ENCODE measurements around the gene ACYP1.

Gene ACYP1

GRCh38 chr14:75050852-75051555 is 12.8 kb downstream of the ACYP1 start, which contains the start of gene MLH3:
TSS of gene MLH3 (minus strand) at chr14:75051467. CDS start at chr14:75049655, 1,812 bp downstream.
- DNase-seq (ENCODE audit: low read depth) = peak; percentile 78
- no peak for TF ChIP-seq MYC (IDR thresholded peaks at IDR 0.05; ENCODE audit: low read depth, low read length)
- TF ChIP-seq POLR2A (IDR thresholded peaks at IDR 0.05; ENCODE audit: extremely low read depth, insufficient read length) = peak; percentile 20

GRCh38 chr14:75049731-75050201 is 14.1 kb downstream of the ACYP1 start:
- peak overlapping the region; percentile 62 for H3K4me3 ChIP-seq (ENCODE audit: low read depth, low read length)
- TF ChIP-seq MYC (IDR thresholded peaks at IDR 0.05; ENCODE audit: low read depth, low read length) = no peak
- TF ChIP-seq MAX (IDR thresholded peaks at IDR 0.05; ENCODE audit: low read depth, low read length) = no peak
- TF ChIP-seq CTCF (IDR thresholded peaks at IDR 0.05; ENCODE audit: low read depth, low read length) = no peak
- TF ChIP-seq POLR2A (IDR thresholded peaks at IDR 0.05; ENCODE audit: extremely low read depth, insufficient read length) = no peak
- no peak for DNase-seq (ENCODE audit: low read depth)

More at GRCh38 chr14:75050852-75051555, 12.8 kb downstream of the ACYP1 start, which contains the start of gene MLH3:
- peak within 1 kb of the TSS; percentile 62 for H3K4me3 ChIP-seq (ENCODE audit: low read depth, low read length)

- H3K4me3 ChIP-seq (ENCODE audit: low read depth, low read length) = no peak overlapping the region
- TF ChIP-seq CTCF (IDR thresholded peaks at IDR 0.05; ENCODE audit: low read depth, low read length) = no peak
- TF ChIP-seq MAX (IDR thresholded peaks at IDR 0.05; ENCODE audit: low read depth, low read length) = no peak
- no peak for TF ChIP-seq POLR2A (IDR thresholded peaks at IDR 0.05; ENCODE audit: extremely low read depth, insufficient read length)
- no peak for TF ChIP-seq MYC (IDR thresholded peaks at IDR 0.05; ENCODE audit: low read depth, low read length)
- DNase-seq (ENCODE audit: low read depth) = no peak
Measured at GRCh38 chr14:75049136-75049535, 14.7 kb downstream of the ACYP1 start.

GRCh38 chr14:75048101-75048500 is 15.7 kb downstream of the ACYP1 start:
- DNase-seq (ENCODE audit: low read depth) = no peak
- TF ChIP-seq POLR2A (IDR thresholded peaks at IDR 0.05; ENCODE audit: extremely low read depth, insufficient read length) = no peak
- TF ChIP-seq MYC (IDR thresholded peaks at IDR 0.05; ENCODE audit: low read depth, low read length) = no peak
- no peak for TF ChIP-seq MAX (IDR thresholded peaks at IDR 0.05; ENCODE audit: low read depth, low read length)
- no peak for TF ChIP-seq CTCF (IDR thresholded peaks at IDR 0.05; ENCODE audit: low read depth, low read length)
- no peak overlapping the region for H3K4me3 ChIP-seq (ENCODE audit: low read depth, low read length)

- no peak overlapping the region for H3K4me3 ChIP-seq (ENCODE audit: low read depth, low read length)
- TF ChIP-seq POLR2A (IDR thresholded peaks at IDR 0.05; ENCODE audit: extremely low read depth, insufficient read length) = no peak
- no peak for TF ChIP-seq MYC (IDR thresholded peaks at IDR 0.05; ENCODE audit: low read depth, low read length)
- TF ChIP-seq CTCF (IDR thresholded peaks at IDR 0.05; ENCODE audit: low read depth, low read length) = no peak
- no peak for TF ChIP-seq MAX (IDR thresholded peaks at IDR 0.05; ENCODE audit: low read depth, low read length)
- DNase-seq (ENCODE audit: low read depth) = no peak
Measured at GRCh38 chr14:75047506-75047905, 16.3 kb downstream of the ACYP1 start.

- TF ChIP-seq POLR2A (IDR thresholded peaks at IDR 0.05; ENCODE audit: extremely low read depth, insufficient read length) (no peak), MYC (IDR thresholded peaks at IDR 0.05; ENCODE audit: low read depth, low read length) (no peak), CTCF (IDR thresholded peaks at IDR 0.05; ENCODE audit: low read depth, low read length) (no peak), MAX (IDR thresholded peaks at IDR 0.05; ENCODE audit: low read depth, low read length) (no peak)
- no peak for DNase-seq (ENCODE audit: low read depth)
- no peak overlapping the region for H3K4me3 ChIP-seq (ENCODE audit: low read depth, low read length)
Measured at GRCh38 chr14:75046899-75047298, 16.9 kb downstream of the ACYP1 start.
